Stimulated activated CD8-positive, alpha-beta memory T cell treated with anti-CD3 and anti-CD28 coated beads, Interleukin-4, amount 100 ng/mL, for 1 hour (primary cell): ENCODE results near the gene CNTNAP2.

Source experiments
- DNase-seq, 2 donors: peaks; one replicate each; pipeline ENCODE4 v3.0.0-alpha.2; 2020; ENCODE audit warnings: low read depth in 2 of 2, low spot score in 1 of 2

CNTNAP2 gene

DNA sequence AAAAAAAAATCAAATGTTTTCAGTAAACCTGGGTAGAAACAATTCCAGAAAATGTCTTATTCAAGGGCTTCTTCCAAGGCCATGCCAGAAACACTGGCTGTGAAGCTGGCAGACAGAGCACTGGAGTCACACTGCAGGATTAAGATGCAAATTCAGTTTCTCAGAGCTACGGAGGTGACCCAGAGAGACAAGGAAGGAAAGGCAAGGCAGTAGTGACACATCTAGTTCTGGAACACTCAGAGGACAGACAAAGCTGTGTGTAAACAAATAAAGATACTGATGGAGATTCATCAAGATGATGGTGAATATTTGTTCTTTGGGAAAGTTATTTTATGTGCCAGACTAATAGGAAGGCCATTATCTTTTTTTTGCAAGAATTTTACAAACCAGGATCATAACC, 1865.7 kb downstream of the CNTNAP2 start:
- no peak for DNase-seq

DNA sequence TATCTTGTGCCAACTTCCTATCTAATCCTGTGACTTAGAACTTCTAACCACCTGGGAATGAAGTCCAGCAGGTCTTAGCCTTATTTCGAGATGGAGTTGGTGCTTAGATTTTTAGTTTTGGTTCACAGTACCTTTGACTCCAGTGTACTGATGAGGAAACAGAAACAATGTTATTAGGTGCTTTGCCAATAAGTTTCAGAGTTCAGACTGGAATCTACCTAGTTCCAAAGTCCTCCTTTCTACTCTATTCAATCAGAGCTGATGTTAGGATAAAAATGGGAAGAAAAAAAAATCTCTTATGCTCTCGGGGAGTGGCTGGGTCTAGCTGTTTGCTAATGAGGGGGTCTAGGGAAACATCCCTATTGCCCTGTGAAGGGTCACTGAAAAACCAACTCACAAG, 1867.7 kb downstream of the CNTNAP2 start:
- no peak for DNase-seq

DNA sequence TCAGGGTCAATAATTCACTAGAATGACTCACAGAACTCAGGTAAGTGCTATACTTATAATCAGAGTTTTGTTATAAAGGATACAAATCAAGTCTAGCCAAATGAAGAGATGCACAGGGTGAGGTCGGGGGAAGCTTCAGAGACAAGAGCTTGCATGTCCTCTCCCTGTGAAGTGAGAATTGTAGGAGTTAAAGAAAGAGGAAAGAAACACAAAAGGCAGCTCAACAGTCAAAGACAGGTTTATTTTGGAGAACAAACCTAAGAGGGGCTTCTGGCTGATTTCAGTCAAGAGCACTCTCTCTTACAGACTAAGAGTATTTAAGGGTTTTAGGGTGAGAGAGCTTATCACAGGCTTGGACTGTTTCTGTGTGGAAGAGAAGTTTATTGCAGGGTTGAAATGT, 1873.5 kb downstream of the CNTNAP2 start:
- no peak for DNase-seq

DNA sequence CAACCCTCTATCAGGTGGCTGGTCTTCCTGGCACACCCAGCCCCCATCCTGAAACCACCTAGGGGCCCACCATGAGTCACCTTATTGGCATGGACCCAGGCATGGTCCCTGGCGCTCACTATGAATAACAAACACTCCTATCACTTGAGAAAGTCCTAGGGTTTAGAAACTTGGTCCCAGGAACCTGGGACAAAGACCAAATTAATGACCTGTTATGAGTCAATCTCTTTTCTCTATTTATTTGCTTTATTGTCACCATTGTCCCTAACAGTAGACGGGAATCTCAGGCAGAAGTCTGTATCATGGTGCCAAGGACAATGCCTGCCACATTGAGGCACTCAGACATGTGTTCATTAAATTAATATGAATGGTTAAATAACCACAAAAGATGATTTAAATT, 1874.3 kb downstream of the CNTNAP2 start:
- DNase-seq, result no peak

DNA sequence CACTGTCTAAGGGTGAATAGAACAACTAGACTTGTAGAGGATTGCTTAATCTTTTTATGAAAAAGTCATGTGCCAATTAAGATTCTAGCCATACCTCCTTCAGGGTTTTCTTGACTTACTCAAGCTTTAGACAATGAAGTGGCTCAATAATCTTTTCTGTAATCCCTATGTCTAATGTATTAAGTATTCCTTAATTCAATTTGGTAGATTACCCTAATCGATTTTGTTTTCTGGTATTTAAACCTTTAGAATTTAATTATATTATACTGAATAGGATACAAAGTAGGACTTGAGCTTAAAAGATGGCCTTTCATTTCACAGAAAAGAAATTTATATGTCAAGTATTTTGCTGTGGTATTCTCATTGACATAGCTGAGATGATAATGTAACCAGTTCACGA, 1876.1 kb downstream of the CNTNAP2 start:
- no peak for DNase-seq

DNA sequence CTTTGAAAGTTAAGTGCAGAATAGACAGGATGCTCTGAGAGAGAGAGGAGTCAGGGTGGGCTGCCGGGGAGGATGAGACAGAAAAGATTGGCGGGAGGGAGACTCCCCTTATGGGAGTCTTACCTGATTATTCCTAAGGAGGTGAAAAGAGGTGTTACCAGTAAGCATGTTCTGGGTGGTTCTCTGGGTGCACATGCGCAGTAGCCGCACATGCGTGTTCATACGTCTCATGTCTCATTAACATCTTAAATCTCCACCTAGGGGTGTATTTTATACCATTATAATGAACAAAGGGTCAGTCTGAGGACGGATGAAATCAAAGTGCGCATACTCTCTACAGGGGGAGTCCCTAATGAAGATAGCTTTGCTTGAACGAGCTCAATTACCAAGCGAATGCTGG, 1881.0 kb downstream of the CNTNAP2 start:
- no peak for DNase-seq

DNA sequence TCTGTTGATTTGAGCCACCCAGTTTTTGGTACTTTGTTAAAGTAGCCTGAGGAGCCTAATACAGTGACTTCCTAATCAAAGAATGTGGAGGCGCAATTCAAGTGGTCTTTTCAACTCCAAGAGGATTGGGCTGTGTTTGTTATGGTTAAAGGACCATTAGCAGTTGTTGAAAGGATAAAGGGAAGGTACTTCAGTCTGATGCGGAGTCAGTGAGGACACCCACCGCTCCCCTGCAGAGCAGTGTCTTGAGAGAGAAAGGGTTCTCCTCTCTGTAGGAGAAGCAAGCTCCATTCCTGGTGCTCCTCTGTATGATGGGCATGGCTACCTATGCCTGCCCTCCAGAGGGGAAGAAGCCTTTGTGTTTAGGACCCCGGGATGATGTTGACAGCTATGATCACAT, 1883.4 kb downstream of the CNTNAP2 start:
- DNase-seq, result no peak

DNA sequence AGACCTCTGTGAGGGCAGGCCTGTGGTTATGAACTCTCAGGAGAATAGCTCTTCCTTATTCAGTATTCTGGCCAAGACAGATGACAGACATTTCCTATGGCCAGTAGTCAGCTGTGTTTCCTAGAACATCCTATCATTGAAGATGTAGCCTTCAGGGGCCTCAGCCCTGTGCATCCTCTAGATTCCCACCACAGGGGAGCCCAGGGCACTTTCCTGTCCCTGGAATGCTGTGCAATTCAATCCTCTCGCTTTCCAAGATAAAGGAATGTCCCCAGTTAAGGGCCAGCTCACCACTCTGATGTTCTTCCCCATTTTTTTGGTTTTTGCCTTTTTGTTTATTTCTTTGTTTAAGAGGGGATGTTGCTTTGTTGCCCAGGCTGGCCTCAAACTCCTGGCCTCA, 1895.2 kb downstream of the CNTNAP2 start:
- no peak for DNase-seq

DNA sequence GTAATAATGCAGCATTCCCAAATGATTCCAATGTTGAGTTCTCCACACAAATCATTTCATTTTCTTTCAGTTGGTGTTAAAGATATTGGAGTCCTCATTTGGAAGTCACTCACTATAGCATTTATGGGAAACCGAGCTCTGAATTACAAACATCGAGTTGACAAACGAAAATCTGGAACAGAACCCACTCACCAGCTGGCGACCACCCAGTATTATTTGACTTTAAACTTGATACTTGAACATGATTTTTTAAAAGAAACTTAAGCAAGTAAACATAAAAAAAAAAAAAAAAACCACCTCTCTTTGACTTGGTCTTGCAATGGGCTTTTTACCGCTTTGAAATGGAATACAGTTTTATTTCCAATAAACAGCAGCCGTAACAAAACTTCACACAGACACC, 1897.4 kb downstream of the CNTNAP2 start:
- no peak for DNase-seq

DNA sequence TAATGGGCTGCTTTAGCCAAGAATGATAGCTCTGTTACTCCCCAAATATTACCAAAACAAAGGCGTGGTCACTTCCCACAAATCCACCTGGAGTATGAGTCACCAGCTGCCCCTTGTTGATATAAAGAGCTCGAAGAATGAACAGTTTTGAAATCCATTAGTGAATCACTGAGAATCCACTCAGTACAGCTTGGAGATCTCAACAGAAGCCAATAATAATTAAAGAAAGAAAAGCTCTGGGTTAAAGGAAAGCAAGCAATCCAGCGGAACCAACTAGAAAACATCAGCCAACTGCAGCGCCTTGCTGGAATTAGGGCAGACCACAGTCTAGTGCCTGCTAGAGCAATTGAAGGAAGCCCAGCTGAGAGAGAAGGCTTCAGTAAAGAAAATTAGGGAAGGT, 1897.9 kb downstream of the CNTNAP2 start:
- no peak for DNase-seq

DNA sequence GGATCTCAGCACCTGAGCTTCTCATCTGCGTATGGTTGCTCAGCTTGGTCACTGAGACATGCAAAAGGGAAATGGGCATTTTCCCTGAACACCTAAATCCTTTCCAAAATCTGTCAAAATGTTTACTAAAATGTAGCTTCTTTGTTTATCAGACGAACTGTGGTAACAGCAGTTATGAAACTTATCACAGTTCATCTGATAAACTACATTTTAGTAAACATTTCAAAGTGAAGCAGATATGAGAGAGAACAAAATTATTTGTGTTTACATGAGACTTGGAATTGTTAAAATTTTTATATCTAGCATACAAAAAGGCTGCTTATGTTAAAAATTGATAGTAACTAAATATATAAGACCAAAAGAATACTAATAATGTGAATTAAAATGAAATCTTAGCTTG, 1900.5 kb downstream of the CNTNAP2 start:
- no peak for DNase-seq

DNA sequence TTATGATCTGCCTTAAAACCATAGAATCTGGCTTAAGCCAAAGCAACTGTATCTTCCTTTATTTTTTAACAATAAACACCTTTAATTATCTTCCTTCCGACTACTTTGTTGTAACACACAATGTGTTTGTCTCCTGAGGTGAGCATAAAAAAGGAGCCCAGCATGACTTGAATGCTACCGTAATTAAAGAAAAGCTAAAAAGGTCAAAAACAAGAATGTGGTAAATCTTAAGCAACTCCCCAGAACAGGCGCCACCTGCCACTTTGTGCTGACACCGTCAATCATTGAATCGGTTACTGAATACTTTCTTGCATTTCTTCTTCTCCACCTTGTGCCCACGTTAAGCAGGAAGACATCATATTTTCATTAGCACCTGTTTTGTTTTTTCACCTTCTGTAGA, 1904.1 kb downstream of the CNTNAP2 start:
- no peak for DNase-seq

DNA sequence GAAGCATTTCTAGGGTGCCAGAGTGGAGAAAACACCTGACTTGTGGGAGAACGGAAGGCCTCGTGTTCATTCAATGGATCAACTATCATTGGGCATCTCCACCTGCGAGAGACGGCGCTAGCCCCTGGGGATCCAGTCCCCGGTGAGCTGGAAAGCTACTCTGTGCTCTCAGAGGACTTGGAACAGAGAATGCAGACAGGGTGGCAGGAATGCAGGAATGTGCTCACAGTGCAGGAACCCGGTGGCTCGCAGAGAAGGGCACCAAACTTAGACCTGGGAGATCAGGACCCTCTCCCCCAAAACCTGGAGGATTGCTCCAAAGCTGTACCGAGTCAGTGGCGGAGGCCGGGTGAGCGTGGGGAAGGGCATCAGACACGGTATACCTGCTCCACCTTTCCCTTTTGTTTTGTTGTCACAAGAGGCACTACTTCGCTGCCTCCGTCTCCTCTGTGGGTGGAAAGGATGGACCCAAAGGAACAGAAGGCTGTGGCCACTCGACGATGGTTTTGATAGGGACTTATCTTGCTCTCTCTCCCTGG, 1905.0 kb downstream of the CNTNAP2 start:
- DNase-seq, result no peak

DNA sequence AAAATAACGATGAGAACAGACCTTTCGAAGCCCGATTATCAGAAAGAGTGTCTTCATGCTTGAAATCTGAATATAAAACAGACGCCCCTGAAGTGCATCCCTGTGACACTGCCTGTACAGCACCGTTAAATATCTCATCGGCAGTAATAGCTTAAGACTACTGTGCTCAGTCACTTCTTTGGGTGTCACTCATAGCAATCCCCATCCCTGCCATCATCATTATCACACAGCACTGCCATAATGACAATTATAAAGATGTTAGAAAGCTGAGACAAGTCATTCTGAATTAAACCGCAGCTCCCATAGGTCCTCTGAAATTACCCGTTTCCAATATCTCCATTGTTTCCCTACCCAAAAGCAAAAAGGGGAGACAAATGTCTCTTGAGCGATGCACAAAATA, 1906.2 kb downstream of the CNTNAP2 start:
- DNase-seq, result no peak

DNA sequence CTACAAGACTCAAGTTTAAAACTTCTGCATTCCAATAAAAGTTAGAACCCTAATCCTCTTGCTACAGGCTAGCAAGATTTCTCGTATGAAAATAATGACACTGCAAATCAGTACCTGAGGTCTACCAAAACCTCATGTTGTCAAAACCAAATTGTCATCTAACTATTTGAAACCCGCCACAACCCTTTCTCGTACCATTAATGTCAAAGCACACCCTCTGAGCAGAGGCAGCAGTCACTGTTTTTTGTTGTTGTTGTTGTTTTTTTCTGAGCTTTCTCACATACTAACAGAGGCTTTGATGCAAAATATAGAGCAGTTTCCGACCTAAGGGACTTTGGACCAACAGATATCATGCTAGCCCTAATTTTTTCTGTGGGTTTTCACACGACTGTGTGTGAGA, 1910.1 kb downstream of the CNTNAP2 start:
- DNase-seq, result no peak

DNA sequence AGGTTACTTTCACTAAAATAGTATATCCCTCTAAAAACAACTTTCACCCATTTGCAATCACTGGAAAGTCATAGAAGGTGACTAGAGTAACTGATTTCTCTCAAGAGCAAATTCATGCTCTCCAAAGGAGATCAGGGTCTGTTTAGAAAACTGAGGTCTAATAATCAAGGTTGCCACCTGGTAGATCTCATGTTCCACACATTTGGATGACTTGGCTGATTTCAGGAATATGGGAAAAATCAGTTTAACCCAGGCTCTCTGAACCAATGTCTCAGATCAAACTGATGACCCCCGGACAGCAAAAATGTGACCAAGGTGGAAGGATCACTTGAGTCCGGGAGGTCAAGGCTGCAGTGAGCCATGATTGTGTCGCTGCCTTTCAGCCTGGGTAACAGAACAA, 1911.6 kb downstream of the CNTNAP2 start:
- no peak for DNase-seq

DNA sequence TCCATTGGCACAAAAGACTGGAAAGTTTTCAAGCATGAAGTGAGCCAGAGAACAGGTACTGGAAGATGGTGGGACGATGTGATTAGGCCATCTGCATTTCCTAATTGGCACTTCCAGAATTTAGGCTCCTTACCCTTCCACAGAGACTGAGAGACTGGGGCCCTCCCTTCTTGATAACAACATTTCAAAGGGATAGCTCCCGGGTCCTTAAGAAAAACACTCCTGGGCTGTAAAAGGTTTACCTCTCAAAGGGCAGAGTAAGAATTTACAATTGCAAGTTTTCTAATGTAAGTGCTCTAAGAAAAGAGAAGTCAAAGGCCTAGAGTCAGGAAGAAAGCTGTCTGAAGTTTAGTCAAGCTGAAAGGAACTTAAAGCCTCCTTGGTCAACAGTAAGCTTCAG, 1914.4 kb downstream of the CNTNAP2 start:
- no peak for DNase-seq

DNA sequence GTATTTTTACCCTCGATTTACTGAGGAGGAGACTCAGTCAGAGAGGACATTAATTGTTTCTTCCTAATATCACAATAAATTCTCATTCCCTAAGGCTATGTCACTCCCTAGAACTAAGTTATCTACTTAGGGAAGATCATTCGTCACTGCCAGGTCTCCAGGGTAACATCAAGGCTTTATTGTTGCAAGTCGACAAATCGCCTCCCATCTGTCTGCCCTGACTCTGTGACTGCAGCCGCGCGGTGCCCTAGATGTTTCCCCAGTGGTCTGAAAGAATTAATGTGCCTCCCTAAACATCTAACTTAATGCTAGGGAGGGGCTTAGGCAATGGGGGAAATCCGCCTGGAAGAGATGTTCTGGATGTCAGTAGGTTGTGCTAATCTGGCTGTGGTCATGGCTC, 1915.2 kb downstream of the CNTNAP2 start:
- DNase-seq, result no peak

DNA sequence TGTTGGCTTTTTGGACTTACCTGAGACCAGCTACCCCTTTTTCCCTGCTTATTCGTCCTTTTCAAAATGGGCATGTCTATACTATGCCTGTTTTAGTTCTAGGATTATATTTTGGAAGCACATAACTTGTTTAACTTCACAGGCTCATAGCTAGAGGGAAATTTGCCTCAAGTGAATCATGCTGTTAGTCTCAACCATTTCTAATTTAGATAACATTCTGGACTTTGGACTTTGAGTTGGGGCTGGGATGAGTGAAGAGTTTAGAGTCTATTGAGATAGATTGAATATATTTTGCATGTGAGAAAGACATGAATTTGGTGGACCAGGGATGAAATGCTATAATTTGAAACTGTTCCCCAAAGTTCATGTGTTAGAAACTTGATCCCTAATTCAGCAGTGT, 1919.3 kb downstream of the CNTNAP2 start:
- no peak for DNase-seq

DNA sequence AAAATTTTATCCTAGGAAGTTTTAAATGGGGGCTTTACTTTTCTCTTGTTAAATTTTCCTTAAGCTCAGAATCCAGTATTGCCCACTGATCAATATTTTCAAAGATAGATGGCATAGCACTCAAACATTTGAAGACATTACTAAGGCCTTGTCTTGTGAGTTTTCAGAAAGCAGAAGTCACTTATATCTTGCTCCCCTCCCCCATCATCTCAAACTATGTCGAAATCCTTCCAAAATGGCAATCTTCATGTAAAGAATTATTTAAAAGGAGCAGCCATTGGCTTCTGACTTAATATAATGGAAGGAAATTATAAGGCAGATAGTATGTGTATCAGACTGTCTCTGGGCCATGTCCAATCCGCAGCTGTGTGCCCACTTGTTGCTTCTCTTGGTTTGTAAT, 1920.4 kb downstream of the CNTNAP2 start:
- DNase-seq, result no peak

DNA sequence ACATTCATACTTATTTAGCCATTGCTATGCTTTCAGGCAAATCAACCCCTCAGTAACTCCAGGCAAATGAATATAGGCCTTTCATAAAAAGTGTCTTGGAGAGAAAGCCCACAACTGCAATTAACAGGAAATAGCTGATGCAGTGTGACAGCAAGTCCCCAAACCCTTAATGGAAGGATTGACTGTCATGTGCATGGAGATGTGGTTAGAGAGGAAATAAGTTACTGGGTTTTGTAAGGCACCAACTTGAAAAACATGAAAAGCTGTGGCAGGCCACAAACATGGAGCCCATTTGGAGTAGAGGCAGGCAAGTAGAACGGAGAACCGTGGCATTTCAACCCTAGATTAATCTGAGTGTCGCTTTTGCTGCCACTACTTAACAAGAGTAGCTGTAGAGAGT, 1924.6 kb downstream of the CNTNAP2 start:
- DNase-seq, result no peak

DNA sequence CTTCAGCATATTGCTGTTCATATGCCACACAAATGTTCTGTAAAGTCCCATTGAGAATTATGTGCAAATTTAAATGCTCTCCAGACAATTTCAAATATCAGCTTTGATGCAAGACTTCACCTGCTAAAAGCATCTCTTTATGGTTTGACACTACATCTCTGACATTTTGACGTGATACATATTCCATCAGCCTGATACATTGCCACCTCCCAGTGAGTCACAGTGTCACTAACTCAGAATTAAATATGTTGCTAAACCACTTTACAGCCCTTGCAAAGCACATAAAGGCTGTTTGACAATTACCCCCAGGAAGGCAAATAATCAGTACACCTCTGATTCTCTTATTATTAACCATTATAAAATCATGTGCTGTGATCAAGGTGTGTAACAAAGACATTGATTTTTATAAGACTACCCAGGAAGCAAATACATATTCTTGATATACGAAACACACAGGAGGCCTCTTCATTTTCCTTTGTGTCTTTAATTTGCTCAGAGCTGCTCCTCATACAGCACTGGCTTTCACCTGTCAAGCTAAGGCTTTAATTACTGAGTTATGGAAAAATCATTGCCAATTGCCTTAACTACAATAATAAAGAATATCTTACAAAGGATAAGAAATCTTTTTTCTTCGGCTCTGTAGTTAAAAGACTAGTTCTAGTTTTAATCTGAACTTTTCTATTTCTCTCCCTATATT, 1926.5 kb downstream of the CNTNAP2 start:
- DNase-seq, result no peak

DNA sequence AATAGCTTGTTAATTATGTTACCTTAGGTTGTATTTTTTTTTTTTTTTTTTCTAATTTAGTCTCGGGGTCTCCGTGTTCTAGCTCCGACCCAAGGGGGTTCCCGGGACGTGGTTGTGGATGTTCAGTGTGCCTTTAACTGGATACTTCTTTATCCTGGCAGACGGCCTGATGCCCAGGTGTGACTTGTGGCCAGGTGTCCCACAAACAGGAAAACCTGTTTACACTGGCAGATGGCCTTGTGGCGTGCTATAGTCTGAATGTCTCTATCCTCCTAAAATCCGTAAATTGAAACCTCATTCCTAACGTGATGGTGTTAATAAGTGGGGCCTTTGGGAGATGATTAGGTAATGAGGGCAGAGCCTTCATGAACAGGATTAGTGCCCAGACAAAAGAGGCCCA, 1927.6 kb downstream of the CNTNAP2 start:
- DNase-seq, result no peak
